Transverse colon (tissue), 4 donors: ENCODE data around the gene ABCC2.

Experiments used
- EP300 ChIP-seq: sonication (generic); formaldehyde crosslinking; IDR thresholded peaks from one replicate; pipeline ENCODE4 v1.6.1; 2017; ENCODE audit warnings: antibody characterized with exemption, low read depth
- POLR2A ChIP-seq: fragments of 450-650 bp; IDR thresholded peaks from one replicate; pipeline ENCODE4 v1.6.1; 2016; ENCODE audit warnings: antibody characterized with exemption, mild to moderate bottlenecking, moderate library complexity
- POLR2AphosphoS5 ChIP-seq, 3 donors: sonication (generic); formaldehyde crosslinking; IDR thresholded peaks; one replicate each; pipeline ENCODE4 v1.6.1; 2016; ENCODE audit warnings: antibody characterized with exemption in 3 of 3
- TF ChIP-seq, protein P1 (sequence below), 5 experiments: fragments of 200-600 bp in 3 of 5; fragments of 450-650 bp in 2 of 5; sonication (generic) in 3 of 5; IDR thresholded peaks; 1 replicate in 2 of 5; 2 replicates in 3 of 5; pipeline ENCODE4 v1.5.1; 2016 to 2017; ENCODE audit warnings: antibody characterized with exemption in 5 of 5, inconsistent platforms in 3 of 5, mild to moderate bottlenecking in 2 of 5, moderate library complexity in 1 of 5

- TF ChIP-seq, protein P1, sequence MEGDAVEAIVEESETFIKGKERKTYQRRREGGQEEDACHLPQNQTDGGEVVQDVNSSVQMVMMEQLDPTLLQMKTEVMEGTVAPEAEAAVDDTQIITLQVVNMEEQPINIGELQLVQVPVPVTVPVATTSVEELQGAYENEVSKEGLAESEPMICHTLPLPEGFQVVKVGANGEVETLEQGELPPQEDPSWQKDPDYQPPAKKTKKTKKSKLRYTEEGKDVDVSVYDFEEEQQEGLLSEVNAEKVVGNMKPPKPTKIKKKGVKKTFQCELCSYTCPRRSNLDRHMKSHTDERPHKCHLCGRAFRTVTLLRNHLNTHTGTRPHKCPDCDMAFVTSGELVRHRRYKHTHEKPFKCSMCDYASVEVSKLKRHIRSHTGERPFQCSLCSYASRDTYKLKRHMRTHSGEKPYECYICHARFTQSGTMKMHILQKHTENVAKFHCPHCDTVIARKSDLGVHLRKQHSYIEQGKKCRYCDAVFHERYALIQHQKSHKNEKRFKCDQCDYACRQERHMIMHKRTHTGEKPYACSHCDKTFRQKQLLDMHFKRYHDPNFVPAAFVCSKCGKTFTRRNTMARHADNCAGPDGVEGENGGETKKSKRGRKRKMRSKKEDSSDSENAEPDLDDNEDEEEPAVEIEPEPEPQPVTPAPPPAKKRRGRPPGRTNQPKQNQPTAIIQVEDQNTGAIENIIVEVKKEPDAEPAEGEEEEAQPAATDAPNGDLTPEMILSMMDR (IDR thresholded peaks at IDR 0.05), result no peak
- no peak for TF ChIP-seq POLR2A
- TF ChIP-seq POLR2AphosphoS5 (IDR thresholded peaks at IDR 0.05), result no peak
- TF ChIP-seq EP300, result no peak
Observed at GRCh38 chr10:99765672-99766301, 16.7 kb upstream of the ABCC2 start.
